GM21825 (cell line): ENCODE results near the gene UBL4A.

Source experiments
- ATAC-seq: cut with Tn5 transposase; IDR thresholded peaks from one replicate; pipeline ENCODE4 v1.9.1; 2021; ENCODE audit warnings: mild to moderate bottlenecking, moderate library complexity; ENCODE audit not compliant: unreplicated experiment

The UBL4A gene

GRCh38 chrX:154486396-154487207 is at the start of gene UBL4A:
TSS of gene UBL4A (minus strand) at chrX:154486615. CDS start at chrX:154486584, 31 bp downstream.
- no peak for ATAC-seq

- no peak for ATAC-seq
Observed at GRCh38 chrX:154535892-154536291, 49.5 kb upstream of the UBL4A start.

- ATAC-seq = peak; percentile 90
Observed at GRCh38 chrX:154534526-154535322, 48.3 kb upstream of the UBL4A start.

- no peak for ATAC-seq
Observed at GRCh38 chrX:154532690-154533089, 46.3 kb upstream of the UBL4A start.

- ATAC-seq = no peak
Observed at GRCh38 chrX:154531626-154532025, 45.2 kb upstream of the UBL4A start.

- no peak for ATAC-seq
Observed at GRCh38 chrX:154530286-154530685, 43.9 kb upstream of the UBL4A start.

- no peak for ATAC-seq
Observed at GRCh38 chrX:154529206-154529612, 42.8 kb upstream of the UBL4A start.

GRCh38 chrX:154526901-154527675 is 40.7 kb upstream of the UBL4A start:
- ATAC-seq = no peak

DNA sequence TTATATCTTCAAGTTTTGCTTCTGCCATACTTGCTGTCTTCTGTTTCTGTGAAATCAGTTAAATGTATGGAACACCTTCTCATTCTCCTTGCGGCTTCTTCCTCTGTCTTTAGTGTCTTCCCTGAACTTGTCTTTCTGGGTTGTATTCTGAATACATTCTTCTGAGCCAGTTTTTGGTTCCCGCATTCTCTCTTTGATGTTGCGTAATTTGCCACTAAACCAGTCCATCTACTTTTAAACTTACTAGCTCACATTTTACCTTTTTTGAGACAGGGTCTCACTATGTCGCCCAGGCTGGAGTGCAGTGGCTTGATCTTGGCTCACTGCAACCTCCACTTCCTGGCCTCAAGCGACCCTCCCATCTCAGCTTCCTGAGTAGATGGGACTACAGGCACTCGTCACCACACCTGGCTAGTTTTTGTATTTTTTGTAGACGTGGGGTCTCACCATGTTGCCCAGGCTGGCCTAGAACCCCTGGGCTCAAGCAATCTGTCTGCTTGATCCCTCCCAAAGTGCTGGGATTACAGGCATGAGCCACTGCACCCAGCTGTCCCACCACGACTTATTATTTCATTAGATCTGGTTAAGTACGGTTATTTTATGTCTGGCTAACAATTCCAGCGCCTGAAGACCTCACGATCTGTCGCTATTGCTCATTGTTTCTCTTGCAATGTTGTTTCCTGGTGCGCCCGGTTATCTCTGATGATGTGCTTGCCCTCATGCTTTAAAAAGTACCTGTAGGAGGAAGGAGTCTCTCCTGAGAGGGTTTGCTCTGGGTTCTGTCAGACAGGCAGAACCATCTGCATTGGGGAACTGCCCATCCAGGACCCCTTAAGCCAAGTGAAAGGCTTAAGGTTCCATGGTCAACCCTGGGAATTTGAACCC is 39.4 kb upstream of the UBL4A start:
- ATAC-seq = no peak

DNA sequence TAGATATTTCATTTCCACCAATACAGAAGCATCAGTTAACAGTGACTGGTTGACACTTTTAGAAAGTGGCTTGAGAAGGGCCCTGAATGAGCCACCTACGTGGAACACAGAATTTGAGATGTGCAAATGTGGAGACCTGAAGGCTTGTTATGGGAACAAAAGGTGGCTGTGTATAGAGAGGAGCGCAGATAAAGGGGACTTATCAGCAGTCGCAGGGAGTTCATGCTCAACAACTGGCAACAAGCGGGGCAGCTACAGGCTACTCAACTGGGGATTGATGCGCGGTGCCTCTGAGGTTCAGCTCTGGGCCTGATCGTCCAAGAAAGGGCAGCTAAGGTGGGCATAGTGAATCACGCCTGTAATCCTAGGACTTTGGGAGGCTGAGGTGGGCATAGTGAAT is 33.0 kb upstream of the UBL4A start:
- ATAC-seq = no peak

DNA sequence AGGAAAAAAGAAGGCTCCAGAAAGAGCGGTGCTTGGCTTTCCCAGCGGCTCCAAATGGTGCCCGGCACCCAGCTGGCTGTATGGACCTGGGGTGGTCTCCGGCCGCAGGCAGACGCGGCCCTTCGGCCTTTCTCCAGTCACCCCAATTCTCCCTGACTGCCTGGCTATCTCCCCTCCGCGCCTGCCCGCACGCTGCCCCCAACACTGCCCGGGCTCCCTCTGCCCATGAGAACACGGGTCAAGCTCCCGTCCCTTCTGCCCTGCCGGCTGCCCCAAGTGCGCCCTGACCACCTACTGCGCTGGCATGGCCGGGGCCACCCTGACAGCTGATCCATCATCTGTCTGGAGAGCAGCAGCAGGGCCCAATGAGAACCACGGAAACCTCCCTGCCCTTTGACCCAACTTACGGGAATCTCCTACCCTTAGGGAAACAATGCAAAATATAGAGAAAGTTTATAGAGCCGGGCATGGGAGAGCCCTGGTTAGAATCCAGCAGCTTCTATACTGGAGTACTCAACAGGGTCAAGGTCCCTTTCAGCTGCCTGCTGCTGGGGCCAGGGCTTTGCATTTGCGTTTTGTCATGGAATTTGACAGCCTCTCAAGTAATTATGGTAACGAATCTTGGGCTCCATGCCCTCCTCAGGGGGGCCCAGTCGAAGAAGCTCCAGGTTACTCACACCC is 30.8 kb upstream of the UBL4A start:
- ATAC-seq = no peak

DNA sequence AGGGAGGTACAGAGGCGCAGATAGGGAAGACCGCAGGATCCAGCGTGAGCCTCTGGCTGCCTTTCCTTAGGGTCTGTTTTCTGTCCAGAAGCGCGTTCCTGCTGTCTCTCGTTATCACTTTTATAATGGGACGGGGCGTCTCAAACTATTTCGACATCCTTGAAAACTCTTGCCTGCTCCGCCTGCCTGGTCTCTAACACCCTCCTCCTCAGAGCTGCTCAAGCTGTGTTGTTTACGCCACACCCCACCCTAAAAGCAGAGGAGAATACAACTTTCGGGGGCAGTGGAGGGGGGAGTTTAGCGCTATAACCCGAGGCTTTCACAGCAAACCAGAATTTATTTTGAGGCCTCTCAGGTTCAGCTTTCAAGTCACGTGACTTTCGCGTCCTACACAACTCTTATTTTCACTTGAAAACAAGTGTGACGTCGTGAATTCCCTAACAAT is 30.3 kb upstream of the UBL4A start:
- no peak for ATAC-seq

- peak; percentile 84 for ATAC-seq
Observed at GRCh38 chrX:154515966-154516655, 29.7 kb upstream of the UBL4A start, which contains the start of gene FAM3A. TSS of gene FAM3A (minus strand) at chrX:154516232. CDS start at chrX:154515772, 460 bp downstream.

DNA sequence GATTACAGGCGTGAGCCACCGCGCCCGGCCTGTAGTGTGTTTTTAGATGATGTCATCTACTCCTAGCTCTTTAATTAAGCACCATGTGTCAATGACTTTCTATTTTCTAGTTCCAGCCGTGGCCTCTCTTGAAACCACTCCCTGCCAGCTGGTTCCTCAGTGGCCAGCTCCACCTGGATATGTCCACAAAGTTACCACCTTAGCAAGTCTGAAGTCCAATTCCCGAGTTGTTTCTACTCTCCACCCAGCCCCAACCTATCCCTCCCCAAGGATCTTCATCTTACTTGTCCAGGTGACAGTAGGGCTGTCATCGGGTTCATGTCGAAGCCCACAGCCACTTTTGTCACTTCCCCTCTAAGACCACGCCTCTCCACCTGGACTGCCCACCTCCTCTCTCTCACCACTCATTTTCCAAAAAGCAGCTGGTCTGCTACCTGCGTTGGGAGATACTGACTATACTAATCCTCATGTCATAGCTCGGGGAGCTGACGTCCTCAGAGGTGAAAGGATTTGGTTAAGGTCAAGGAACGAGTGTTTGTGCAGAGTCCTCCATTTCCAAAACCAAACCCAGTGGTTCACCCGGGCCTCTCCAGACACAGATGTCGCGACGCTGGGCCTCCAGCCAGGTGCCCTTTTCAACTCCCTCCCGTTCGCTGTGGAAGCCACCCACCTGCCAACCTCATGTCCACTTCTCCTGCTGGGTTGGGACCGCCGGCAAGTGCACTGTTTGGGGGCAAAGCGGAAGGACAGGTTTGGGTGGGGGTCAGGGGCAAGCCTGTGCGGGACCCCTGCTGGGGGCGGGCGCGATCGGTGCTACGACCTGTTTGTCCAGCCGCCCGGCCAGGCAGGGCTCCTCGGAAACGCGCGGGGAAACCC is 28.9 kb upstream of the UBL4A start:
- no peak for ATAC-seq

DNA sequence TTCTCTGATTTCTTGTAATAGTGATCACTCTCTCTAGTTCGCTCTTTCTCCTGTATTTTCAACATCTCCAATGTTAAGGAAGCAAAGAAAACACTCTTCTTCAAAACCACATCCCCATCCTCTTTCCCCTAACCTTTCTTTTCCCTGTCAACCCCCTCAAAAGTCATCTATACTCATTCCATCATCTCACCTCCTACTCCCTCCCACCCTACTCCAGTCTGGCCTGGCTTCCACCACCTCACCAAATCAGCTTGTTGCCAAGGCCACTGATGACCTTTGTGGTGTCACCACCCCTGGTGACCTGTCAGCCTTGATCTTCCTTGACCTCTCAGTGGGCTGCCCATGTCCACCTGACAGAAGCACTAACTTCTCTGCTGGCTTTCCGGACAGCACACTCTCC is 27.3 kb upstream of the UBL4A start:
- no peak for ATAC-seq

DNA sequence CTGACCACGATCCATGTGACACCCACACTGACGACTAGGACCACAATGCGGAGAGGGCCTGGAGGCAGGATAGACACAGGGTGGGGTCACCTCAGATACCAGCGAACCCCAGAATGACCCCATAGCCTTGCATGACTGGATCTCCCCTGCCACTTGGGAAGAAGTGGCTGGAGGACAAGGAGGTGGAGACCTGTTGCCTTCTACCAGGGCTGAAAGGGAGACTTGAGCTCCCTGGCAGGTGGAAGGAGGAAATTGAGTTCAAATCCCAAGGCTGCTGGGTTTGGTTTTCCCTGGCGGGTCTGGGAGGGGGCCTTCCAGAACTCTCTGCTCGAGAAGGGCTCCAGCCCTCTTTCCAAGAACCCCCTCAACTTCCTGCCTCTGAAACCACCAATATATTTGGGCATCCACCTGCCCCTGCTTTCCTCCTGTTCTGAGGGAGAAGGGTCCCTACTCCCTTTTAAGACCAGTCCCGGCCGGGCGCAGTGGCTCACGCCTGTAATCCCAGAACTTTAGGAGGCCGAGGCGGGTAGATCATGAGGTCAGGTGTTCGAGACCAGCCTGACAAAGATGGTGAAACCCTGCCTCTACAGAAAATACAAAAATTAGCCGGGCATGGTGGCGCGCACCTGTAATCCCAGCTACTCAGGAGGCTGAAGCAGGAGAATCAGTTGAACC is 26.6 kb upstream of the UBL4A start:
- no peak for ATAC-seq

DNA sequence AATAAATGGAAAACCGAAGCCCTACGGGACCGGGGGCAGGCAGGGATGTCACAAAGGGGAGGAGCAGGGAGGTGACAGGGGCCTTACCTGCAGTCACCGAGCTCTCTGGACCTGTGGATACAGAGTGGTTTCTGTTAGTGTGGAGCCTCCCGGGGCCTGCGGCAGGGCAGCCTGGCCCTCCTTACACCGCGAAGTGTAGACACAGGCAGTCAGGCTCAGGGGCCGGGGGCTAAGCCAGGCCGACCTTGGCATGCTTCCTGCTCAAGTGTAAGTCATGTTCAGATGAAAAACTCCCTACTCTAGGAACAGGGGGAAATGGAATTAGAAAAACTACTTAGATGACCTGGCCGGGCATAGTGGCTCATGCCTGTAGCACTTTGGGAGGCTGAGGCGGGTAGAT is 25.3 kb upstream of the UBL4A start:
- no peak for ATAC-seq
